ENCODE measurements around the gene KNSTRN. TPM values are rescaled to one million over a fixed set of nuclear protein-coding genes. Genes with fewer than 3 reads are reported as not detected.

Gene KNSTRN
- total RNA-seq, 1 donor from 2014 or later, result 22.4 TPM

DNA sequence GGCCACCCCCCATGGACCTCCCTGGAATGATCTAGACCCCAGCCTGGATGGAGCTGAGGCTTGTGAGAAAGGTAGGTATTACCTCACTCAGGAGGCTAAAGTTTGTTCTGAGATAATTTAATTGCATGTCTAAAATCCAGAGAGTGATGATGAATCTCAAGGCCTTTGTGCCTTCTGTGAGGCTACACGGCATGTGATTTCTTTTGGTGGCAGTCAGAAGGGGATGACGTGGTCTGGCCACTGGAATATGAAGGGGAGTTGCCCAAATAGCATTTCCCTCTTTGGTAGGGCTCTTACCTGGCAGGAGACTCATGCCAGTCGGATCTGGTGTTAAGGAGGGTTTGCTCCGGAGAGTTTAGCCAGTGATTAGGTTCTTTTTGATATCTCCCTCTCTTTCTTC is 60.7 kb downstream of the KNSTRN start:
- no peak for FAIRE-seq

GRCh38 chr15:40443846-40444245 is 61.3 kb downstream of the KNSTRN start:
- FAIRE-seq, result no peak

More for the DNA sequence above, 60.7 kb downstream of the KNSTRN start:
- no peak for DNase-seq (ENCODE audit: low spot score in 2 of 2)

More at GRCh38 chr15:40443846-40444245, 61.3 kb downstream of the KNSTRN start:
- no peak for DNase-seq (ENCODE audit: low spot score in 2 of 2)

Other genes with a start within 250 kb of the KNSTRN start
- gene BUB1B, start 221.7 kb upstream of the KNSTRN start, total RNA-seq, result 11.4 TPM
- 11.8 TPM for gene PAK6, start 143.7 kb upstream of the KNSTRN start, total RNA-seq
- 2.0 TPM for gene ANKRD63, start 99.7 kb upstream of the KNSTRN start, total RNA-seq
- gene PLCB2, start 74.8 kb upstream of the KNSTRN start, total RNA-seq, result 4.1 TPM
- gene INAFM2, start 59.0 kb upstream of the KNSTRN start, total RNA-seq, result 10.6 TPM
- gene CCDC9B, start 41.8 kb upstream of the KNSTRN start, total RNA-seq, result 0.41 TPM
- not detected for gene PHGR1, start 31.7 kb upstream of the KNSTRN start, total RNA-seq
- 5.3 TPM for gene DISP2, start 24.5 kb upstream of the KNSTRN start, total RNA-seq
- gene IVD, start 23.1 kb downstream of the KNSTRN start, total RNA-seq, result 15.1 TPM
- 7.3 TPM for gene BAHD1, start 58.2 kb downstream of the KNSTRN start, total RNA-seq
- 0.82 TPM for gene CHST14, start 88.3 kb downstream of the KNSTRN start, total RNA-seq
- gene CCDC32, start 182.3 kb downstream of the KNSTRN start, total RNA-seq, result 23.6 TPM
- gene RPUSD2, start 186.6 kb downstream of the KNSTRN start, total RNA-seq, result 15.9 TPM
- 6.5 TPM for gene KNL1, start 211.5 kb downstream of the KNSTRN start, total RNA-seq